Measurements from ENCODE around the gene UGT2A1.

Gene UGT2A1

GRCh38 chr4:69589884-69590283 lies 63.2 kb downstream of the UGT2A1 start:
- no peak for DNase-seq (ENCODE audit: low spot score)

GRCh38 chr4:69584135-69584534 lies 68.9 kb downstream of the UGT2A1 start:
- DNase-seq (ENCODE audit: low spot score), result no peak

GRCh38 chr4:69583543-69583942 lies 69.5 kb downstream of the UGT2A1 start:
- no peak for DNase-seq (ENCODE audit: low spot score)

- DNase-seq (ENCODE audit: low spot score), result no peak
Measured at GRCh38 chr4:69577245-69577644, 75.8 kb downstream of the UGT2A1 start.

- DNase-seq (ENCODE audit: low spot score), result no peak
Measured at GRCh38 chr4:69576251-69576877, 76.7 kb downstream of the UGT2A1 start.

GRCh38 chr4:69568787-69569186 lies 84.3 kb downstream of the UGT2A1 start:
- DNase-seq (ENCODE audit: low spot score), result no peak

- no peak for DNase-seq (ENCODE audit: low spot score)
Measured at GRCh38 chr4:69563424-69563823, 89.6 kb downstream of the UGT2A1 start.

GRCh38 chr4:69549651-69550050 lies 103.4 kb downstream of the UGT2A1 start:
- no peak for DNase-seq (ENCODE audit: low spot score)

- DNase-seq (ENCODE audit: low spot score), result no peak
Measured at GRCh38 chr4:69546134-69546765, 106.8 kb downstream of the UGT2A1 start.
